ENCODE measurements around the gene PPM1L. TPM values are rescaled to one million over a fixed set of nuclear protein-coding genes. Genes with fewer than 3 reads are reported as not detected.

The PPM1L gene
- total and polyA plus RNA-seq, 2 of the 13 experiments (the other 11 are each of a cell fraction or from before 2014, with no cell fraction given) = 0.22 to 1.4 TPM

- FAIRE-seq (no peak), ATAC-seq (no peak), DNase-seq (ENCODE audit: low spot score) (no peak)
- Histone ChIP-seq H3K79me2 (ENCODE audit: insufficient read depth, low read length) (no peaks in the 10 kb centered on the region), H3K4me2 (ENCODE audit: low read depth, low read length) (no peak overlapping the region), H4K20me1 (ENCODE audit: insufficient read depth, low read length) (no peaks in the 10 kb centered on the region), H3K9me3 (ENCODE audit: low read length) (no peaks in the 10 kb centered on the region), H3K9ac (ENCODE audit: insufficient read depth, low read depth, low read length) (no peak overlapping the region), H3K36me3 (replicated peaks in 1 of 2; ENCODE audit: control insufficient read depth in 1 of 2, insufficient read depth in 2 of 2, low read length in 2 of 2) (no peaks in the 10 kb centered on the region), H3K4me3 (replicated peaks in 1 of 3; ENCODE audit: insufficient read depth in 1 of 3, low read depth in 2 of 3, low read length in 3 of 3) (no peak overlapping the region), H2AFZ (ENCODE audit: low read length) (no peak overlapping the region), H3K27me3 (ENCODE audit: control insufficient read depth in 1 of 2, insufficient read depth in 2 of 2, low read length in 2 of 2) (no peaks in the 10 kb centered on the region), H3K27ac (ENCODE audit: extremely low read length, insufficient read depth, low read length) (no peak overlapping the region), H3K4me1 (ENCODE audit: insufficient read depth, low read length) (no peaks in the 10 kb centered on the region)
- in situ Hi-C loops (cut with HindIII; ENCODE audit: extremely low pct_ligation_motif_present, low pct_unique_long_range_greater_than_20kb) (no loop called here), intact Hi-C loops (cut with micrococcal nuclease; ENCODE audit: unreplicated experiment) (no loop called here)
- no peak for TF ChIP-seq ZNF570 (CRISPR knock-in tag; IDR thresholded peaks at IDR 0.05; ENCODE audit: borderline replicate concordance)
- no peak for TF ChIP-seq ZNF20 (CRISPR knock-in tag; IDR thresholded peaks at IDR 0.05)
- no peak for TF ChIP-seq NFAT5 (CRISPR knock-in tag; IDR thresholded peaks at IDR 0.05)
- BruUV-seq (replicated peaks) = no TSS peak
- ChIA-PET CTCF (ENCODE audit: low intra/inter-chr PET ratio, low total read pairs) (no interaction called here), POLR2A (no interaction called here)
These were observed 50.1 kb downstream of the PPM1L start for GRCh38 chr3:160806094-160806493.

GRCh38 chr3:160806686-160807085 is 50.7 kb downstream of the PPM1L start:
- Histone ChIP-seq H2AFZ (ENCODE audit: low read length) (no peak overlapping the region), H3K79me2 (ENCODE audit: insufficient read depth, low read length) (no peaks in the 10 kb centered on the region), H3K36me3 (replicated peaks in 1 of 2; ENCODE audit: control insufficient read depth in 1 of 2, insufficient read depth in 2 of 2, low read length in 2 of 2) (no peaks in the 10 kb centered on the region), H3K4me1 (ENCODE audit: insufficient read depth, low read length) (no peaks in the 10 kb centered on the region), H4K20me1 (ENCODE audit: insufficient read depth, low read length) (no peaks in the 10 kb centered on the region), H3K27me3 (ENCODE audit: control insufficient read depth in 1 of 2, insufficient read depth in 2 of 2, low read length in 2 of 2) (no peaks in the 10 kb centered on the region), H3K4me2 (ENCODE audit: low read depth, low read length) (no peak overlapping the region), H3K9ac (ENCODE audit: insufficient read depth, low read depth, low read length) (no peak overlapping the region), H3K27ac (ENCODE audit: extremely low read length, insufficient read depth, low read length) (no peak overlapping the region), H3K4me3 (replicated peaks in 1 of 3; ENCODE audit: insufficient read depth in 1 of 3, low read depth in 2 of 3, low read length in 3 of 3) (no peak overlapping the region), H3K9me3 (ENCODE audit: low read length) (no peaks in the 10 kb centered on the region)
- ChIA-PET CTCF (ENCODE audit: low intra/inter-chr PET ratio, low total read pairs) (no interaction called here), POLR2A (no interaction called here)
- intact Hi-C loops (cut with micrococcal nuclease; ENCODE audit: unreplicated experiment) (no loop called here), in situ Hi-C loops (cut with HindIII; ENCODE audit: extremely low pct_ligation_motif_present, low pct_unique_long_range_greater_than_20kb) (no loop called here)
- BruUV-seq (replicated peaks) = no TSS peak
- 39% methylated on average over 3 of the region's 3 CpGs for WGBS (ENCODE audit: low lambda C conversion rate)
- DNase-seq (ENCODE audit: low spot score) (no peak), FAIRE-seq (no peak), ATAC-seq (no peak)
- no peak for TF ChIP-seq MLX (CRISPR knock-in tag; IDR thresholded peaks at IDR 0.05)
- TF ChIP-seq ZFP36L2 (CRISPR knock-in tag; IDR thresholded peaks at IDR 0.05) = no peak
- TF ChIP-seq ZBTB25 (CRISPR knock-in tag; IDR thresholded peaks at IDR 0.05) = no peak
- TF ChIP-seq ZNF326 (CRISPR knock-in tag; IDR thresholded peaks at IDR 0.05; ENCODE audit: borderline replicate concordance) = no peak
- no peak for TF ChIP-seq PRDM4 (CRISPR knock-in tag; IDR thresholded peaks at IDR 0.05; ENCODE audit: borderline replicate concordance)
- TF ChIP-seq HMGA1 (CRISPR knock-in tag; conservative IDR thresholded peaks at IDR 0.05) = no peak
- TF ChIP-seq MTA1 (CRISPR knock-in tag; IDR thresholded peaks at IDR 0.05; ENCODE audit: borderline replicate concordance) = no peak

All from HepG2 (cell line).